Activated CD4-positive, alpha-beta T cell treated with anti-CD3 and anti-CD28 coated beads, Interleukin-2, amount 10 ng/mL, durations not matched to agents 24 days and 14 days (primary cell): ENCODE results near the gene DAZAP1. TPM values are rescaled to one million over a fixed set of nuclear protein-coding genes. Genes with fewer than 3 reads are reported as not detected.

Source experiments
- DNase-seq: peaks from one replicate; pipeline ENCODE4 v3.0.0; 2022
- H3K27ac Mint-ChIP-seq: one replicate; pipeline ENCODE4 v1.8.0; 2022; ENCODE audit warnings: mild to moderate bottlenecking, mixed read lengths
- H3K27me3 Mint-ChIP-seq: one replicate; pipeline ENCODE4 v1.8.0; 2022; ENCODE audit warnings: mixed read lengths
- H3K36me3 Mint-ChIP-seq: one replicate; pipeline ENCODE4 v1.8.0; 2022; ENCODE audit warnings: low read depth, mild to moderate bottlenecking, mixed read lengths
- H3K4me1 Mint-ChIP-seq: one replicate; pipeline ENCODE4 v1.8.0; 2021; ENCODE audit warnings: mixed read lengths
- H3K4me3 Mint-ChIP-seq: one replicate; pipeline ENCODE4 v1.8.0; 2022; ENCODE audit warnings: mild to moderate bottlenecking, moderate library complexity, mixed read lengths
- H3K9me3 Mint-ChIP-seq: one replicate; pipeline ENCODE4 v1.8.0; 2021; ENCODE audit warnings: mixed read lengths
- intact Hi-C: fragments of 100-400 bp; cut with micrococcal nuclease; formaldehyde crosslinking; loops from one replicate; pipeline ENCODE4 v1.15.1; 2023
- total RNA-seq: library from RNA; stranded (reverse); gene quantifications from 2 replicates; pipeline ENCODE4 v1.2.3, GENCODE V29; 2022

Gene DAZAP1
- total RNA-seq, 1 donor from 2014 or later, result 323 TPM

DNA sequence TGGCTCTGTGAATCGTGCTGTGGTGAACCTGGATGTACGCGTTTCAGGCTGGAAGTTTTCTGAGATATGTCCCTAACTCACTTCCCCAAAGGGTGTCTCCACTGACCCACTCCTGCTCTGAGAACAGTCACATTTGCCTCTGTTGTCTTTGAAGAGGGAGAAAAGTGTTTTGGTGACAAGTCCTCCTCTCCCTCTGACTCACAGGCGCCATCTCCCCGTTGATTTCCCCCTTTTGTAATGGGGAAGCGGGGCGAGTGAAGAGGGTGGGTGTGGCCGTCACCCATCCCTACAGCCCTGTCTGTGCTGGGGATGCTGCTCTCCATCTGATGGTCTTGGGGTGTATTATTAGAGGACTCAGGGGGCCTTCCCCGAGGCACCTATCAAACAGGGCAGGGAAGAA lies 52.1 kb downstream of the DAZAP1 start:
- H3K27ac Mint-ChIP-seq, result no peak overlapping the region
- peaks cover 7% of the 10 kb centered on the region for H3K4me1 Mint-ChIP-seq
- intact Hi-C loops, result no loop called here
- peaks cover 2% of the 10 kb centered on the region for H3K36me3 Mint-ChIP-seq
- no peak for DNase-seq
- peaks cover 25% of the 10 kb centered on the region for H3K27me3 Mint-ChIP-seq
- no peak overlapping the region for H3K4me3 Mint-ChIP-seq
- H3K9me3 Mint-ChIP-seq, result no peaks in the 10 kb centered on the region

DNA sequence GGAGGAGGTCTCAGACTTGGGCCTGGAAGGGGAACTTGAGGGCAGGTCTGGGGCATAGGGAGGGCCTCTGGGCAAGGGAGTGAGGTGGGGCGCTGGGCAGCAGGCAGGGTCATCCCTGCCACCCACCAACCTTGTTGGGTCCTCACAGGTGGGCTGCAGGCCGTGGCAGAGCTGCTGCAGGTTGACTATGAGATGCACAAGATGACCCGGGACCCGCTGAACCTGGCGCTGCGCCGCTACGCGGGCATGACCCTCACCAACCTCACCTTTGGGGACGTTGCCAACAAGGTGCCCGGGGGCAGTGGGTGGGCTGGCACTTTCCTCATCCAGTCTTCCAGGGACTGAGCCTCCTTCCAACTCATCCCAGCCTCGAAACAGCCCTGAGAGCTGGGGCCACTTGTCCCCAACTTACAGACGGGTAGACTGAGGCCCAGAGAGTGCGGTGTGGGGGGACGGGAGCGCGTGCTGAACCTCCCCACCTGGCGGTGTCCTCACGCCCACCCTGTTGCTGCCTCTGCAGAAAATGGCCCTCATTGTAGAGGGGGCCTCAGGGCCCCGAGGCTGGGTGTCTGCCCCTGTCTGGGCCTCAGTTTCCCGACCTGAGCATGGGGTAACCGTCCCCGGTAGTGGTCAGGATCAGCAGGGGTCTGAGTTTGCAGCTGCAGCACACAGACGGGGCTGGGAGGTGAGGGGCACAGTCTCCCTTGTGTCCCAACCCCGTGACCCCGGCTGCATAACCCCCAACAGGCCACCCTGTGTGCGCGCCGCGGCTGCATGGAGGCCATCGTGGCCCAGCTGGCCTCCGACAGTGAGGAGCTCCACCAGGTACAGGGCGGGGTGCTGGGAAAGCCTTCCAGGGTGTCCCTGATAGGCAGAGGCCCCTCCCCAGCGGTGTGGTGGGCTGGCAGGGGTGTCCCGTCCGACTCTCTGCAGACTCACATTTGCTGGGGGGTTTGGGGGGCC lies 52.9 kb downstream of the DAZAP1 start:
- intact Hi-C loops, result no loop called here
- Mint-ChIP-seq H3K27ac (no peak overlapping the region), H3K27me3 (peaks cover 20% of the 10 kb centered on the region), H3K36me3 (peaks cover 2% of the 10 kb centered on the region), H3K4me3 (no peak overlapping the region), H3K9me3 (no peaks in the 10 kb centered on the region), H3K4me1 (peaks cover 4% of the 10 kb centered on the region)
- no peak for DNase-seq

DNA sequence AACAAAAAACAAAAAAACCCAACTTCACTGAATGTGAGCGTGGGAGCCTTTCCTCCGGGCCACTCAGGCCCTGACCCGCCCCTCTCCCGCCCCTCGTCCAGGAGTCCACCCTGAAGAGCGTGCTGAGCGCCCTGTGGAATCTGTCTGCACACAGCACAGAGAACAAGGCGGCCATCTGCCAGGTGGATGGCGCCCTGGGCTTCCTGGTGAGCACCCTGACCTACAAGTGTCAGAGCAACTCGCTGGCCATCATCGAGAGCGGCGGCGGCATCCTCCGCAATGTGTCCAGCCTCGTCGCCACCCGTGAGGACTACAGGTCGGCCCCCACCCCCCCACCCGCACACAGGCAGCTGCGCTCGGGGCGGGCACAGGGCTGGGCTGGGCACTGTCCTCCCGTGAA lies 54.5 kb downstream of the DAZAP1 start:
- H3K4me1 Mint-ChIP-seq, result no peaks in the 10 kb centered on the region
- H3K27me3 Mint-ChIP-seq, result peaks cover 15% of the 10 kb centered on the region
- no peak overlapping the region for H3K27ac Mint-ChIP-seq
- H3K36me3 Mint-ChIP-seq, result no peaks in the 10 kb centered on the region
- DNase-seq, result no peak
- H3K9me3 Mint-ChIP-seq, result no peaks in the 10 kb centered on the region
- no peak overlapping the region for H3K4me3 Mint-ChIP-seq
- intact Hi-C loops, result no loop called here

- no peak overlapping the region for H3K4me3 Mint-ChIP-seq
- no peak overlapping the region for H3K27ac Mint-ChIP-seq
- peak; percentile 72 for DNase-seq
- no peaks in the 10 kb centered on the region for H3K4me1 Mint-ChIP-seq
- no peaks in the 10 kb centered on the region for H3K9me3 Mint-ChIP-seq
- peaks cover 1% of the 10 kb centered on the region for H3K36me3 Mint-ChIP-seq
- intact Hi-C loops, result loop anchor here (5.0 kb wide), 1 partner anchor 292 kb away; no protein-coding TSS in a partner anchor
- peaks cover 1% of the 10 kb centered on the region for H3K27me3 Mint-ChIP-seq
Measured at GRCh38 chr19:1465191-1466016, 58.0 kb downstream of the DAZAP1 start.

DNA sequence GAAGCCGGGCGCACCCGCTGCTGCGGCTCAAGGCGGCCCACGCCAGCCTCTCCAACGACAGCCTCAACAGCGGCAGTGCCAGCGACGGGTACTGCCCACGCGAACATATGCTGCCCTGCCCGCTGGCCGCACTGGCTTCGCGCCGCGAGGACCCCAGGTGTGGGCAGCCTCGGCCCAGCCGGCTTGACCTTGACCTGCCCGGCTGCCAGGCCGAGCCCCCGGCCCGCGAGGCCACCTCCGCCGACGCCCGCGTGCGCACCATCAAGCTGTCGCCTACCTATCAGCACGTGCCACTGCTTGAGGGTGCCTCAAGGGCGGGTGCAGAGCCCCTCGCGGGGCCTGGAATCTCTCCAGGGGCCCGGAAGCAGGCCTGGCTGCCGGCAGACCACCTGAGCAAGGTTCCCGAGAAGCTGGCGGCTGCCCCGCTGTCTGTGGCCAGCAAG lies 58.7 kb downstream of the DAZAP1 start:
- peaks cover under 1% of the 10 kb centered on the region for H3K4me1 Mint-ChIP-seq
- no peaks in the 10 kb centered on the region for H3K9me3 Mint-ChIP-seq
- peaks cover 1% of the 10 kb centered on the region for H3K36me3 Mint-ChIP-seq
- intact Hi-C loops, result loop anchor here (5.0 kb wide), 1 partner anchor 291 kb away; no protein-coding TSS in a partner anchor
- H3K4me3 Mint-ChIP-seq, result no peak overlapping the region
- H3K27ac Mint-ChIP-seq, result no peak overlapping the region
- peaks cover 1% of the 10 kb centered on the region for H3K27me3 Mint-ChIP-seq
- no peak for DNase-seq

DNA sequence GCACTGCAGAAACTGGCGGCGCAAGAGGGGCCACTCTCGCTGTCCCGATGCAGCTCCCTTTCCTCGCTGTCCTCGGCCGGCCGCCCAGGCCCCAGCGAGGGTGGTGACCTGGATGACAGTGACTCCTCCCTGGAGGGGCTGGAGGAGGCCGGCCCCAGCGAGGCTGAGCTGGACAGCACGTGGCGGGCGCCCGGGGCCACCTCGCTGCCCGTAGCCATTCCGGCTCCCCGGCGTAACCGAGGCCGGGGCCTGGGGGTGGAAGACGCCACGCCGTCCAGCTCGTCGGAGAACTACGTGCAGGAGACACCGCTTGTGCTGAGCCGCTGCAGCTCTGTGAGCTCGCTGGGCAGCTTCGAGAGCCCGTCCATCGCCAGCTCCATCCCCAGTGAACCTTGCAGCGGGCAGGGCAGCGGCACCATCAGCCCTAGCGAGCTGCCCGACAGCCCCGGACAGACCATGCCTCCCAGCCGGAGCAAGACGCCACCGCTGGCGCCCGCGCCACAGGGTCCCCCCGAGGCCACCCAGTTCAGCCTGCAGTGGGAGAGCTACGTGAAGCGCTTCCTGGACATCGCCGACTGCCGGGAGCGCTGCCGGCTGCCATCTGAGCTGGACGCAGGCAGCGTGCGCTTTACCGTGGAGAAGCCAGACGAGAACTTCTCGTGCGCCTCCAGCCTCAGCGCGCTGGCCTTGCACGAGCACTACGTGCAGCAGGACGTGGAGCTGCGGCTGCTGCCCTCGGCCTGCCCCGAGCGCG lies 59.3 kb downstream of the DAZAP1 start:
- H3K27me3 Mint-ChIP-seq, result peaks cover 1% of the 10 kb centered on the region
- intact Hi-C loops, result loop anchor here (5.0 kb wide), 1 partner anchor 291 kb away; no protein-coding TSS in a partner anchor
- peak; percentile 59 for DNase-seq
- no peaks in the 10 kb centered on the region for H3K9me3 Mint-ChIP-seq
- peaks cover 1% of the 10 kb centered on the region for H3K36me3 Mint-ChIP-seq
- H3K27ac Mint-ChIP-seq, result no peak overlapping the region
- no peak overlapping the region for H3K4me3 Mint-ChIP-seq
- peaks cover 2% of the 10 kb centered on the region for H3K4me1 Mint-ChIP-seq

DNA sequence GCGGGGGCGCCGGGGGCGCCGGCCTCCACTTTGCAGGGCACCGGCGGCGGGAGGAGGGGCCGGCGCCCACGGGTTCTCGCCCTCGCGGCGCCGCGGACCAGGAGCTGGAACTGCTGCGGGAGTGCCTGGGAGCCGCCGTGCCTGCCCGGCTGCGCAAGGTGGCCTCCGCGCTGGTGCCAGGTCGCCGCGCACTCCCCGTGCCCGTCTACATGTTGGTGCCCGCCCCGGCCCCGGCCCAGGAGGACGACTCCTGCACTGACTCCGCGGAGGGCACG lies 59.8 kb downstream of the DAZAP1 start:
- H3K27me3 Mint-ChIP-seq, result peaks cover 5% of the 10 kb centered on the region
- H3K4me3 Mint-ChIP-seq, result no peak overlapping the region
- H3K9me3 Mint-ChIP-seq, result no peaks in the 10 kb centered on the region
- H3K4me1 Mint-ChIP-seq, result peaks cover 2% of the 10 kb centered on the region
- no peak for DNase-seq
- no peak overlapping the region for H3K27ac Mint-ChIP-seq
- intact Hi-C loops, result loop anchor here (5.0 kb wide), 1 partner anchor 290 kb away; no protein-coding TSS in a partner anchor
- peaks cover 1% of the 10 kb centered on the region for H3K36me3 Mint-ChIP-seq

- peaks cover 5% of the 10 kb centered on the region for H3K27me3 Mint-ChIP-seq
- H3K4me3 Mint-ChIP-seq, result no peak overlapping the region
- H3K9me3 Mint-ChIP-seq, result no peaks in the 10 kb centered on the region
- peaks cover 1% of the 10 kb centered on the region for H3K36me3 Mint-ChIP-seq
- DNase-seq, result peak; percentile 58
- intact Hi-C loops, result loop anchor here (5.0 kb wide), 1 partner anchor 290 kb away; no protein-coding TSS in a partner anchor
- H3K27ac Mint-ChIP-seq, result no peak overlapping the region
- peaks cover 2% of the 10 kb centered on the region for H3K4me1 Mint-ChIP-seq
Measured at GRCh38 chr19:1467490-1468273, 60.3 kb downstream of the DAZAP1 start.

DNA sequence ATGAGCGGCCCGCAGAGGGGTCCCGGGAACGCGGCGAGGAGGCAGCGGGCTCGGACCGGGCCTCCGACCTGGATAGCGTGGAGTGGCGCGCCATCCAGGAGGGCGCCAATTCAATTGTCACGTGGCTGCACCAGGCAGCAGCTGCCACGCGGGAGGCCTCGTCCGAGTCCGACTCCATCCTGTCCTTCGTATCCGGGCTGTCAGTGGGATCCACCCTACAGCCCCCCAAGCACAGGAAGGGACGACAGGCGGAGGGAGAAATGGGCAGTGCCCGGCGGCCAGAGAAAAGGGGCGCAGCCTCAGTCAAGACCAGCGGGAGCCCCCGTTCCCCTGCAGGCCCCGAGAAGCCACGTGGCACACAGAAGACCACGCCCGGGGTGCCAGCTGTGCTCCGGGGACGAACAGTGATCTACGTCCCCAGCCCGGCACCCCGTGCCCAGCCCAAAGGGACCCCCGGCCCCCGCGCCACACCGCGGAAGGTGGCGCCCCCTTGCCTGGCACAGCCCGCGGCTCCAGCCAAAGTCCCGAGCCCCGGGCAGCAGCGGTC lies 61.0 kb downstream of the DAZAP1 start:
- Mint-ChIP-seq H3K4me1 (peaks cover 2% of the 10 kb centered on the region), H3K27ac (no peak overlapping the region), H3K27me3 (peaks cover 6% of the 10 kb centered on the region), H3K36me3 (peaks cover 1% of the 10 kb centered on the region), H3K9me3 (no peaks in the 10 kb centered on the region), H3K4me3 (peak overlapping the region; percentile 49)
- intact Hi-C loops, result loop anchor here (5.0 kb wide), 1 partner anchor 289 kb away; no protein-coding TSS in a partner anchor
- DNase-seq, result no peak

GRCh38 chr19:1468821-1469254 lies 61.5 kb downstream of the DAZAP1 start:
- Mint-ChIP-seq H3K36me3 (peaks cover 1% of the 10 kb centered on the region), H3K9me3 (no peaks in the 10 kb centered on the region), H3K27me3 (peaks cover 6% of the 10 kb centered on the region), H3K27ac (no peak overlapping the region), H3K4me3 (peak overlapping the region; percentile 49), H3K4me1 (peaks cover 2% of the 10 kb centered on the region)
- intact Hi-C loops, result loop anchor here (5.0 kb wide), 1 partner anchor 288 kb away; no protein-coding TSS in a partner anchor
- peak; percentile 79 for DNase-seq

GRCh38 chr19:1469255-1470054 lies 62.1 kb downstream of the DAZAP1 start:
- peaks cover 1% of the 10 kb centered on the region for H3K36me3 Mint-ChIP-seq
- H3K27me3 Mint-ChIP-seq, result peaks cover 6% of the 10 kb centered on the region
- peaks cover 2% of the 10 kb centered on the region for H3K4me1 Mint-ChIP-seq
- H3K4me3 Mint-ChIP-seq, result peak overlapping the region; percentile 73
- DNase-seq, result peak; percentile 80
- no peak overlapping the region for H3K27ac Mint-ChIP-seq
- intact Hi-C loops, result loop anchor here (2.0 to 5.0 kb wide), 2 partner anchors 25 to 288 kb away; no protein-coding TSS in a partner anchor
- H3K9me3 Mint-ChIP-seq, result no peaks in the 10 kb centered on the region

DNA sequence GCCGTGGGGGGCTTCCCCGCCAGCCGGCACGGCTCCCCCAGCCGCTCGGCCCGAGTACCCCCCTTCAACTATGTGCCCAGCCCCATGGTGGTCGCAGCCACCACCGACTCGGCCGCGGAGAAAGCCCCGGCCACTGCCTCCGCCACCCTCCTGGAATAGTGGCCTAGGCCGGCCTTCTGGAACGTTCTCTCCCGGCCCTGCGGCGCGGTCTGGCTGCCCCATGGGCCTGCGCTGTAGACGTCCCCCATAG lies 62.6 kb downstream of the DAZAP1 start:
- DNase-seq, result no peak
- Mint-ChIP-seq H3K27me3 (peaks cover 6% of the 10 kb centered on the region), H3K27ac (no peak overlapping the region), H3K9me3 (no peaks in the 10 kb centered on the region), H3K36me3 (peaks cover 1% of the 10 kb centered on the region), H3K4me3 (peak overlapping the region; percentile 73), H3K4me1 (peaks cover 2% of the 10 kb centered on the region)
- intact Hi-C loops, result loop anchor here (2.0 kb wide), 1 partner anchor 25 kb away; no protein-coding TSS in a partner anchor
